22Rv1 (cell line): ENCODE results near the gene ADAMTS16.

Experiments
- ZFX ChIP-seq: fragments of 450-650 bp; IDR thresholded peaks from 2 replicates; pipeline ENCODE4 v1.6.1; 2017; ENCODE audit warnings: antibody characterized with exemption, borderline replicate concordance
- TF ChIP-seq, protein P1 (sequence below): fragments of 450-650 bp; IDR thresholded peaks from 2 replicates; pipeline ENCODE4 v1.5.1; 2017; ENCODE audit warnings: mild to moderate bottlenecking

DNA sequence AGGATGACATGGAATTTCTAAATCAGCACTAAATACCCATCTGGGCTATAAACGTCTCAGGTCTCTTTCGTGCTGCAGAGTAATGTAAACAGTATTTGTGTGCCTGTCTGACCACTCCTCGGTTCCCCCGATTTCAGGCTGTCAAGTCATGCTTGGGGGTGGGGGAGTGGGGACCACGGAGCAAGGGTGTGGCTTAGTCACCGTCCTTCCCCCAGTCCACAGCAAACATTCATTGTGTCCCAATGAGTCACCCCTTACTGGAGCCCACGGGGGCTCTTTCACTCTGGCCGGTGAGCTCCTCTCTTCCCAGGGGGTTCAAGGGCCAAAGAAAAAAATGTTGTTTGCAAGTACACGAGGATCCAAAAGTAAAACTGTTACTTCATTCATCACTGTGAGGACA, 210.0 kb downstream of the ADAMTS16 start:
- TF ChIP-seq, protein P1, sequence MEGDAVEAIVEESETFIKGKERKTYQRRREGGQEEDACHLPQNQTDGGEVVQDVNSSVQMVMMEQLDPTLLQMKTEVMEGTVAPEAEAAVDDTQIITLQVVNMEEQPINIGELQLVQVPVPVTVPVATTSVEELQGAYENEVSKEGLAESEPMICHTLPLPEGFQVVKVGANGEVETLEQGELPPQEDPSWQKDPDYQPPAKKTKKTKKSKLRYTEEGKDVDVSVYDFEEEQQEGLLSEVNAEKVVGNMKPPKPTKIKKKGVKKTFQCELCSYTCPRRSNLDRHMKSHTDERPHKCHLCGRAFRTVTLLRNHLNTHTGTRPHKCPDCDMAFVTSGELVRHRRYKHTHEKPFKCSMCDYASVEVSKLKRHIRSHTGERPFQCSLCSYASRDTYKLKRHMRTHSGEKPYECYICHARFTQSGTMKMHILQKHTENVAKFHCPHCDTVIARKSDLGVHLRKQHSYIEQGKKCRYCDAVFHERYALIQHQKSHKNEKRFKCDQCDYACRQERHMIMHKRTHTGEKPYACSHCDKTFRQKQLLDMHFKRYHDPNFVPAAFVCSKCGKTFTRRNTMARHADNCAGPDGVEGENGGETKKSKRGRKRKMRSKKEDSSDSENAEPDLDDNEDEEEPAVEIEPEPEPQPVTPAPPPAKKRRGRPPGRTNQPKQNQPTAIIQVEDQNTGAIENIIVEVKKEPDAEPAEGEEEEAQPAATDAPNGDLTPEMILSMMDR = no peak
- no peak for TF ChIP-seq ZFX
